Measurements from ENCODE around the gene LRRC42. TPM values are rescaled to one million over a fixed set of nuclear protein-coding genes. Genes with fewer than 3 reads are reported as not detected.

The LRRC42 gene
- total and polyA plus RNA-seq, 9 of the 15 experiments (the other 6 are each of a cell fraction or from before 2014, with no cell fraction given), result 17.3 to 51.9 (median 35.5) TPM

GRCh38 chr1:53945433-53946251, 508 bp upstream of the LRRC42 start, which contains the start of gene IFT25 (continued):
- no peak for TF ChIP-seq ZBTB34 (CRISPR knock-in tag; IDR thresholded peaks at IDR 0.05)
- no peak for TF ChIP-seq NR2C1 (IDR thresholded peaks at IDR 0.05)
- no peak for TF ChIP-seq NR2C1 (tag; IDR thresholded peaks at IDR 0.05)
- no peak for TF ChIP-seq SPI1 (IDR thresholded peaks at IDR 0.05; ENCODE audit: borderline replicate concordance, low read depth, low read length)
- TF ChIP-seq CHD2 (IDR thresholded peaks at IDR 0.05; ENCODE audit: low read depth, low read length), result no peak; the same call in 1 of the 2 replicates
- TF ChIP-seq NEUROD1 (IDR thresholded peaks at IDR 0.05; ENCODE audit: borderline replicate concordance, low read depth, low read length, partially characterized antibody), result no peak
- TF ChIP-seq KAT7 (CRISPR knock-in tag; IDR thresholded peaks at IDR 0.05; ENCODE audit: borderline replicate concordance), result peak; percentile 47
- TF ChIP-seq MNT (conservative IDR thresholded peaks at IDR 0.05), result peak; percentile 41 to 83; a peak in 2 of 4 replicates
- TF ChIP-seq FOXJ3 (CRISPR knock-in tag; IDR thresholded peaks at IDR 0.05), result no peak
- peak; percentile 41; the same call in 1 of the 2 replicates for TF ChIP-seq ZNF583 (CRISPR knock-in tag; IDR thresholded peaks at IDR 0.05)
- TF ChIP-seq NRF1 (conservative IDR thresholded peaks at IDR 0.05 in 1 of 2, IDR thresholded peaks at IDR 0.05 in 1 of 2), result no peak; a peak in 2 of 4 replicates
- no peak for TF ChIP-seq NUFIP1 (IDR thresholded peaks at IDR 0.05; ENCODE audit: partially characterized antibody)
- TF ChIP-seq GTF2A2 (tag; IDR thresholded peaks at IDR 0.05), result no peak
- no peak for TF ChIP-seq CBFA2T2 (conservative IDR thresholded peaks at IDR 0.05)
- peak; percentile 74; the same call in 1 of the 2 replicates for TF ChIP-seq HBP1 (CRISPR knock-in tag; IDR thresholded peaks at IDR 0.05)
- no peak for TF ChIP-seq ZNF57 (CRISPR knock-in tag; IDR thresholded peaks at IDR 0.05)
- TF ChIP-seq TRIM24 (IDR thresholded peaks at IDR 0.05), result peak in 1 of 2 experiments; percentile 59; a peak in 2 of 4 replicates
- no peak for TF ChIP-seq POLR3A (IDR thresholded peaks at IDR 0.05; ENCODE audit: borderline replicate concordance, extremely low read depth, insufficient read depth, insufficient read length)
- TF ChIP-seq MAFF (IDR thresholded peaks at IDR 0.05; ENCODE audit: low read length), result no peak
- no peak for TF ChIP-seq SAFB2 (IDR thresholded peaks at IDR 0.05; ENCODE audit: borderline replicate concordance, low read depth, low read length, severe bottlenecking)
- TF ChIP-seq ZZZ3 (IDR thresholded peaks at IDR 0.05), result no peak
- no peak for TF ChIP-seq ZNF217 (CRISPR knock-in tag; IDR thresholded peaks at IDR 0.05)
- TF ChIP-seq ERF (CRISPR knock-in tag; IDR thresholded peaks at IDR 0.05), result 0 out of 2 replicates have a peak, but pooled peaks have one; percentile 74
- peak; percentile 66; the same call in 1 of the 2 replicates for TF ChIP-seq KLF6 (CRISPR knock-in tag; IDR thresholded peaks at IDR 0.05; ENCODE audit: borderline replicate concordance)
- no peak for TF ChIP-seq ZNF696 (CRISPR knock-in tag; conservative IDR thresholded peaks at IDR 0.05)
- TF ChIP-seq RBFOX2 (IDR thresholded peaks at IDR 0.05; ENCODE audit: low read depth, low read length), result peak; percentile 87

Measured in K562 (cell line).